Tibial nerve (tissue), 4 donors: ENCODE results near the gene RBPJL. TPM values are rescaled to one million over a fixed set of nuclear protein-coding genes. Genes with fewer than 3 reads are reported as not detected.

ENCODE experiments used
- DNase-seq, 2 donors: peaks; one replicate each; pipeline ENCODE4 v3.0.0-alpha.2; 2019; ENCODE audit warnings: low spot score in 2 of 2
- H3K27ac ChIP-seq, 4 donors: fragments of 200-600 bp; sonication (generic) in 3 of 4; one replicate each; pipeline ENCODE4 v1.5.1; 2017 to 2019; ENCODE audit warnings: mild to moderate bottlenecking in 1 of 4
- H3K27me3 ChIP-seq, 2 donors: fragments of 200-600 bp; sonication (generic) in 1 of 2; one replicate each; pipeline versions ENCODE4 v1.5.1 to v1.6.0; 2017 to 2019
- H3K36me3 ChIP-seq, 3 donors: fragments of 200-600 bp; sonication (generic); one replicate each; pipeline ENCODE4 v1.5.1; 2018 to 2019
- H3K4me1 ChIP-seq, 4 donors: fragments of 200-600 bp; sonication (generic) in 3 of 4; one replicate each; pipeline ENCODE4 v1.5.1; 2017 to 2019
- H3K4me3 ChIP-seq, 4 donors: fragments of 200-600 bp; sonication (generic) in 3 of 4; one replicate each; pipeline ENCODE4 v1.5.1; 2017 to 2019; ENCODE audit warnings: mild to moderate bottlenecking in 1 of 4, moderate library complexity in 1 of 4
- H3K9me3 ChIP-seq, 4 donors: fragments of 200-600 bp; sonication (generic) in 3 of 4; one replicate each; pipeline ENCODE4 v1.5.1; 2017 to 2019
- EP300 ChIP-seq, 2 donors: sonication (generic); formaldehyde crosslinking; IDR thresholded peaks; one replicate each; pipeline ENCODE4 v1.6.1; 2017; ENCODE audit warnings: antibody characterized with exemption in 2 of 2, mild to moderate bottlenecking in 1 of 2
- POLR2A ChIP-seq, 2 donors: fragments of 450-650 bp; IDR thresholded peaks; one replicate each; pipeline ENCODE4 v1.6.1; 2017; ENCODE audit warnings: antibody characterized with exemption in 2 of 2, mild to moderate bottlenecking in 2 of 2, moderate library complexity in 2 of 2
- WGBS, 2 donors: methylation state at CpG; one replicate each; pipeline ENCODE4 v1.1.5; 2018; 5-methylcytosine and 5-hydroxymethylcytosine counted together
- total RNA-seq, 4 donors: library from RNA; depleted of rRNA; stranded (reverse); fragments of >200 nt; gene quantifications; one replicate each; pipeline ENCODE4 v1.1.0, GENCODE V29; 2016
- TF ChIP-seq, protein P1 (sequence below), 5 experiments: fragments of 200-600 bp in 3 of 5; fragments of 450-650 bp in 2 of 5; sonication (generic) in 3 of 5; IDR thresholded peaks; one replicate each; pipeline ENCODE4 v1.5.1; 2016 to 2019; ENCODE audit warnings: antibody characterized with exemption in 5 of 5, mild to moderate bottlenecking in 3 of 5, moderate library complexity in 2 of 5

Gene RBPJL
- total RNA-seq, 4 donors from 2014 or later, result 0.44 TPM; not detected in 3

DNA sequence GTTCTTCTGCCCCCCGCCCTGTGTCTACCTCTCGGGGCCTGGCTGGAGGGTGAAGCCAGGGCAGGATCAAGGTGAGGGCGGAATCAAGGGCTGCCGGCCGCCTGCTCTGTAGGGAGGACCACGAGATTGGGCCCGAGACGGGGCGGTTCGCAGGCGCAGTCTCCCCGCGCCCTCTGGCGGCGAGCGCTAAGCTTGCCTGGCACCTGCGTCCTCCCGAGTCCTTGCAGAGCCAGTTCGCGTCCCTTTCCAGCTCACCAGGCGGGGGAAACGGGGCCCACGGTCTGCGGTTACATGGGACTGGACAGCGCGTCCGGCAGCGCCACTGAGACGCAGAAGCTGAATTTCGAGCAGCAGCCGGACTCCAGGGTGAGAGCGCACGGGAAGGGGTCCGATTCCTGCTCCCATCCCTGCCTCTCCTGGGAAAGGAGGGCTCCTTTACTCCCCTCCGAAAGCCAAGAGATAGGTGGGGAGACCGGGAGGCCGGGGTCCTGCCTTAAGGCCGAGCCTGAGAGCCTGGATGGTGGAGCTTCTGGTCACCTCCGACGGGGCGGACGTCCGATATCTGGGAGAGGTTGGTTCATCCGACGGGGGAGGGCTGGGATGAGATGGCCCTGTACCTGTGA lies 5.1 kb downstream of the RBPJL start:
- peaks cover 0 to 40% (median 0%) of the 10 kb centered on the region in 4 donors for H3K4me1 ChIP-seq
- DNase-seq, result peak in 1 of 2 donors; percentile 35
- H3K27ac ChIP-seq, result no peak overlapping the region
- H3K36me3 ChIP-seq, result no peaks in the 10 kb centered on the region
- TF ChIP-seq, protein P1, sequence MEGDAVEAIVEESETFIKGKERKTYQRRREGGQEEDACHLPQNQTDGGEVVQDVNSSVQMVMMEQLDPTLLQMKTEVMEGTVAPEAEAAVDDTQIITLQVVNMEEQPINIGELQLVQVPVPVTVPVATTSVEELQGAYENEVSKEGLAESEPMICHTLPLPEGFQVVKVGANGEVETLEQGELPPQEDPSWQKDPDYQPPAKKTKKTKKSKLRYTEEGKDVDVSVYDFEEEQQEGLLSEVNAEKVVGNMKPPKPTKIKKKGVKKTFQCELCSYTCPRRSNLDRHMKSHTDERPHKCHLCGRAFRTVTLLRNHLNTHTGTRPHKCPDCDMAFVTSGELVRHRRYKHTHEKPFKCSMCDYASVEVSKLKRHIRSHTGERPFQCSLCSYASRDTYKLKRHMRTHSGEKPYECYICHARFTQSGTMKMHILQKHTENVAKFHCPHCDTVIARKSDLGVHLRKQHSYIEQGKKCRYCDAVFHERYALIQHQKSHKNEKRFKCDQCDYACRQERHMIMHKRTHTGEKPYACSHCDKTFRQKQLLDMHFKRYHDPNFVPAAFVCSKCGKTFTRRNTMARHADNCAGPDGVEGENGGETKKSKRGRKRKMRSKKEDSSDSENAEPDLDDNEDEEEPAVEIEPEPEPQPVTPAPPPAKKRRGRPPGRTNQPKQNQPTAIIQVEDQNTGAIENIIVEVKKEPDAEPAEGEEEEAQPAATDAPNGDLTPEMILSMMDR (IDR thresholded peaks at IDR 0.05), result peak; percentile 69 to 80 (median 79)
- TF ChIP-seq POLR2A (IDR thresholded peaks at IDR 0.05), result no peak
- peaks cover 0 to 67% of the 10 kb centered on the region in 2 donors for H3K27me3 ChIP-seq
- 20 to 27% methylated on average over 33 to 36 of the region's 45 CpGs for WGBS, 2 donors
- H3K4me3 ChIP-seq, result no peak overlapping the region
- H3K9me3 ChIP-seq, result no peaks in the 10 kb centered on the region

DNA sequence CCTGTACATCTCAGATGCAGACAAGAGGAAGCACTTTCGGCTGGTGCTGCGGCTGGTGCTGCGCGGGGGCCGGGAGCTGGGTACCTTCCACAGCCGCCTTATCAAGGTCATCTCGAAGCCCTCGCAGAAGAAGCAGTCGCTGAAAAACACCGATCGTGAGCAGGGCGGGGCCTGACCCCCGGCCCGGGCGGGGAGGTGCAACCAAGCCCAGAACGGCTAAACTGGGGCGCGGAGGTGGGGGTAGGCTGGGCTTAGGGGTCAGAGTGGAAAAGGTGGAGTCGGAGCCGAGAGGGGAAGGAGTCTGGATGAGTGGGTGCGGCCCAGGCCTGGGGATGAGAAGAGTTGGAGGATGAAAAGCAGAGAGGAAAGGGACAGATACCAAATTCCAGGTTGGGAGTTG lies 5.6 kb downstream of the RBPJL start:
- peaks cover 0 to 65% of the 10 kb centered on the region in 2 donors for H3K27me3 ChIP-seq
- TF ChIP-seq, protein P1 (IDR thresholded peaks at IDR 0.05), result no peak
- TF ChIP-seq EP300 (IDR thresholded peaks at IDR 0.05) (no peak), POLR2A (IDR thresholded peaks at IDR 0.05) (no peak)
- peaks cover 0 to 36% (median 0%) of the 10 kb centered on the region in 4 donors for H3K4me1 ChIP-seq
- no peaks in the 10 kb centered on the region for H3K9me3 ChIP-seq
- no peak overlapping the region for H3K4me3 ChIP-seq
- H3K36me3 ChIP-seq, result no peaks in the 10 kb centered on the region
- 67 to 77% methylated on average over 21 of the region's 21 CpGs for WGBS, 2 donors
- H3K27ac ChIP-seq, result no peak overlapping the region
- no peak for DNase-seq

DNA sequence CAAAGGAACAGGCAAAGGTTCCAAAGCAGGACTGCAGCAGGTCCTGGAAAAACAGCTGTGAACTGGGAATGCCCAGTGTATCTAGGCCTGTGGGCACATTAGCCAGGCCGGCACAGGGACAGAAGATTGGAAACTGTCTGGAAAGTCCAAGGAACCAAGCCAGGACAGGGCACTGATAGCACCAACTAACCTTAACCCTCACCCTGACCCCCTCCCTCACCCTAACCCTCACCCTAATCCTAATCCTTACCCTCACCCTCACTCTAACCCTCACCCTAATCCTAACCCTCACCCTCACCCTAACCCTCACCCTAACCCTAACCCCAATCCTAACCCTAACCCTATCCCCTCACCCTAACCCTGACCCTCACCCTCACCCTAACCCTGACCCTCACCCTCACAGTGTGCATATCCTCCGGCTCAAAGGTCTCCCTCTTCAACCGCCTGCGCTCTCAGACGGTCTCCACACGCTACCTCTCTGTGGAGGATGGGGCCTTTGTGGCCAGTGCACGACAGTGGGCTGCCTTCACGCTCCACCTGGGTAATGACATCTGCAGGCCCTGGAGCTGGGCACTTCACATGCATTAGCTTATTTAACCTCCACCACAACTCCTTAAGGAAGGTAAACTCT lies 6.5 kb downstream of the RBPJL start:
- DNase-seq, result no peak
- no peak overlapping the region for H3K4me3 ChIP-seq
- peaks cover 0 to 55% of the 10 kb centered on the region in 2 donors for H3K27me3 ChIP-seq
- 89 to 91% methylated on average over 8 of the region's 8 CpGs for WGBS, 2 donors
- TF ChIP-seq, protein P1 (IDR thresholded peaks at IDR 0.05), result no peak
- TF ChIP-seq POLR2A (IDR thresholded peaks at IDR 0.05) (no peak), EP300 (IDR thresholded peaks at IDR 0.05) (no peak)
- no peak overlapping the region for H3K27ac ChIP-seq
- H3K4me1 ChIP-seq, result peaks cover 0 to 32% (median 0%) of the 10 kb centered on the region in 4 donors
- H3K36me3 ChIP-seq, result no peaks in the 10 kb centered on the region
- no peaks in the 10 kb centered on the region for H3K9me3 ChIP-seq

DNA sequence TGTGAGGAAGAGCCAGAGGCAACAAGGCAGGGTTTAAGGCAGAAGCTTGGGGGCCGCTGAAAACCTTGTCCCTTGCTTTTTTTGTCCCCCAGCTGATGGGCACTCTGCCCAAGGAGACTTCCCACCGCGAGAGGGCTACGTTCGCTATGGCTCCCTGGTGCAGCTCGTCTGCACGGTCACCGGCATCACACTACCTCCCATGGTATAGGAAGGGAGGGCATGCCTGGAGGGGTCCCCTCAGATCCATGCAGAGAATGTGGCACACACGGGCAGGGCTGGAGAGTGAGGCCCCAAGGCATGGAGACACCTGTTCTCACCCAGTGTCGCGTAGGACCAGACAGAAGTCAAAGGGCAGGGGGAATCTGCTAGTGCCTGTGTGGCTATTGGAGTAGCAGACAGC lies 7.3 kb downstream of the RBPJL start:
- H3K27me3 ChIP-seq, result peaks cover 0 to 54% of the 10 kb centered on the region in 2 donors
- 81 to 84% methylated on average over 9 to 11 of the region's 11 CpGs for WGBS, 2 donors
- no peak overlapping the region for H3K27ac ChIP-seq

DNA sequence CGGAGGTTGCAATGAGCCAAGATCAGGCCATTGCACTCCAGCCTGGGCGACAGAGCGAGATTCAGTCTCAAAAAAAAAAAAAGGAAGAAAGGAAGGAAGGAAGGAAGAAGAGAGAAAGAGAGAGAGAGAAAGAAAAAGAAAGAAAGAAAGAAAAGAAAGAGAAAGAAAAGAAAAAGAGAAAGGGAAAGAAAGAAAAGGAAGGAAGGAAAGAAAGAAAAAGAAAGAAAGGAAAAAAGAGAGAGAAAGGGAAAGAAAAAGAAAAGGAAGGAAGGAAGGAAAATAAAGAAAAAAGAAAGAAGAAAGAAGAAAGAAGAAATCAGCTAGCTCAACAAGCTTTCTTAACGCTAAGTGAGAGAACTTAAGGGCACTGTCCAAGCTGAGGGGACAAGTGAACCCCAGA lies 9.0 kb downstream of the RBPJL start:
- no peak for DNase-seq
- TF ChIP-seq POLR2A (IDR thresholded peaks at IDR 0.05), result no peak
- TF ChIP-seq, protein P1 (IDR thresholded peaks at IDR 0.05), result no peak
- no peak for TF ChIP-seq EP300 (IDR thresholded peaks at IDR 0.05)
- Histone ChIP-seq H3K4me1 (peaks cover 0 to 32% (median 1%) of the 10 kb centered on the region in 4 donors), H3K9me3 (no peaks in the 10 kb centered on the region), H3K36me3 (no peaks in the 10 kb centered on the region), H3K4me3 (no peak overlapping the region), H3K27me3 (peaks cover 0 to 48% of the 10 kb centered on the region in 2 donors), H3K27ac (no peak overlapping the region)
- 88 to 93% methylated on average over 4 of the region's 4 CpGs for WGBS, 2 donors

More for the DNA sequence above, 7.3 kb downstream of the RBPJL start:
- H3K36me3 ChIP-seq, result no peaks in the 10 kb centered on the region
- TF ChIP-seq, protein P1 (IDR thresholded peaks at IDR 0.05), result no peak
- TF ChIP-seq EP300 (IDR thresholded peaks at IDR 0.05) (no peak), POLR2A (IDR thresholded peaks at IDR 0.05) (no peak)
- no peaks in the 10 kb centered on the region for H3K9me3 ChIP-seq
- no peak overlapping the region for H3K4me3 ChIP-seq
- DNase-seq, result no peak
- peaks cover 0 to 24% (median 0%) of the 10 kb centered on the region in 4 donors for H3K4me1 ChIP-seq
